SK-N-SH treated with all-trans-retinoic acid at 6 μM for 48 hours (cell line): ENCODE results near the gene TIAM1.

Experiments used
- ATAC-seq: fragments of 200-7000 bp; cut with Tn5 transposase; 3 replicates; pipeline ENCODE4 v1.9.1; 2020; ENCODE audit warnings: mild to moderate bottlenecking, moderate library complexity
- ARNTL ChIP-seq: fragments of 450-650 bp; formaldehyde crosslinking; IDR thresholded peaks from 2 replicates; pipeline ENCODE4 v1.5.0; 2020; ENCODE audit warnings: low read depth, mild to moderate bottlenecking, moderate library complexity, borderline replicate concordance
- BACH2 ChIP-seq: fragments of 250-450 bp; sonication (Bioruptor Pico); IDR thresholded peaks from 2 replicates; pipeline ENCODE4 v1.9.0; 2021; ENCODE audit warnings: mild to moderate bottlenecking, borderline replicate concordance
- CSDC2 ChIP-seq: fragments of 250-450 bp; sonication (Bioruptor Pico); IDR thresholded peaks from 2 replicates; pipeline ENCODE4 v1.5.0; 2020; ENCODE audit warnings: mild to moderate bottlenecking, moderate library complexity
- CSRNP3 ChIP-seq: fragments of 250-450 bp; sonication (Bioruptor Pico); IDR thresholded peaks from 2 replicates; pipeline ENCODE4 v1.5.1; 2021; ENCODE audit warnings: mild to moderate bottlenecking, moderate library complexity
- ESRRG ChIP-seq: fragments of 250-450 bp; sonication (Bioruptor Pico); IDR thresholded peaks from 2 replicates; pipeline ENCODE4 v1.6.1; 2021; ENCODE audit warnings: mild to moderate bottlenecking
- ISL1 ChIP-seq: fragments of 250-450 bp; sonication (Bioruptor Pico); IDR thresholded peaks from 2 replicates; pipeline ENCODE4 v2.1.2; 2022; ENCODE audit warnings: mild to moderate bottlenecking, moderate library complexity
- PATZ1 ChIP-seq: fragments of 250-450 bp; sonication (Bioruptor Pico); IDR thresholded peaks from 2 replicates; pipeline ENCODE4 v1.8.0; 2020; ENCODE audit warnings: mild to moderate bottlenecking, moderate library complexity, borderline replicate concordance
- POU6F1 ChIP-seq: fragments of 250-450 bp; sonication (Bioruptor Pico); IDR thresholded peaks from 2 replicates; pipeline ENCODE4 v1.8.0; 2021; ENCODE audit warnings: low read depth, mild to moderate bottlenecking, moderate library complexity, borderline replicate concordance
- PPARA ChIP-seq: fragments of 250-450 bp; sonication (Bioruptor Pico); IDR thresholded peaks from 2 replicates; pipeline ENCODE4 v1.5.0; 2020; ENCODE audit warnings: mild to moderate bottlenecking, borderline replicate concordance
- RARB ChIP-seq: fragments of 250-450 bp; sonication (Bioruptor Pico); IDR thresholded peaks from 2 replicates; pipeline ENCODE4 v1.8.0; 2021; ENCODE audit warnings: mild to moderate bottlenecking, moderate library complexity
- SNAI2 ChIP-seq: fragments of 250-450 bp; sonication (Bioruptor Pico); IDR thresholded peaks from 2 replicates; pipeline ENCODE4 v1.5.0; 2020; ENCODE audit warnings: mild to moderate bottlenecking, moderate library complexity
- TCF4 ChIP-seq: fragments of 250-450 bp; sonication (Bioruptor Pico); IDR thresholded peaks from 2 replicates; pipeline ENCODE4 v1.8.0; 2021; ENCODE audit warnings: mild to moderate bottlenecking, moderate library complexity, borderline replicate concordance
- TSHZ2 ChIP-seq: fragments of 250-450 bp; sonication (Bioruptor Pico); IDR thresholded peaks from 2 replicates; pipeline ENCODE4 v1.5.0; 2020; ENCODE audit warnings: mild to moderate bottlenecking, moderate library complexity
- ZNF8 ChIP-seq: fragments of 450-650 bp; formaldehyde crosslinking; IDR thresholded peaks from 2 replicates; pipeline ENCODE4 v1.5.0; 2020; ENCODE audit warnings: mild to moderate bottlenecking, moderate library complexity
- TF ChIP-seq, protein P1 (sequence below): fragments of 250-450 bp; sonication (Bioruptor Pico); IDR thresholded peaks from 2 replicates; pipeline ENCODE4 v1.5.1; 2020; ENCODE audit warnings: low read depth, mild to moderate bottlenecking, moderate library complexity

The TIAM1 gene

GRCh38 chr21:31351960-31352359 lies 7.9 kb upstream of the TIAM1 start:
- TF ChIP-seq TCF4 (CRISPR knock-in tag), result no peak
- TF ChIP-seq ZNF8 (CRISPR knock-in tag), result peak; percentile 19; the same call in 1 of the 2 replicates
- TF ChIP-seq POU6F1 (CRISPR knock-in tag), result no peak
- TF ChIP-seq ARNTL (CRISPR knock-in tag), result no peak
- ATAC-seq, result no peak

GRCh38 chr21:31351438-31351837 lies 7.4 kb upstream of the TIAM1 start:
- TF ChIP-seq RARB, result no peak
- no peak for TF ChIP-seq ZNF8 (CRISPR knock-in tag)
- no peak for TF ChIP-seq TCF4 (CRISPR knock-in tag)
- TF ChIP-seq PATZ1 (CRISPR knock-in tag), result no peak
- TF ChIP-seq BACH2 (CRISPR knock-in tag), result no peak
- no peak for TF ChIP-seq ISL1 (CRISPR knock-in tag)
- no peak for TF ChIP-seq TSHZ2 (CRISPR knock-in tag)
- TF ChIP-seq, protein P1, sequence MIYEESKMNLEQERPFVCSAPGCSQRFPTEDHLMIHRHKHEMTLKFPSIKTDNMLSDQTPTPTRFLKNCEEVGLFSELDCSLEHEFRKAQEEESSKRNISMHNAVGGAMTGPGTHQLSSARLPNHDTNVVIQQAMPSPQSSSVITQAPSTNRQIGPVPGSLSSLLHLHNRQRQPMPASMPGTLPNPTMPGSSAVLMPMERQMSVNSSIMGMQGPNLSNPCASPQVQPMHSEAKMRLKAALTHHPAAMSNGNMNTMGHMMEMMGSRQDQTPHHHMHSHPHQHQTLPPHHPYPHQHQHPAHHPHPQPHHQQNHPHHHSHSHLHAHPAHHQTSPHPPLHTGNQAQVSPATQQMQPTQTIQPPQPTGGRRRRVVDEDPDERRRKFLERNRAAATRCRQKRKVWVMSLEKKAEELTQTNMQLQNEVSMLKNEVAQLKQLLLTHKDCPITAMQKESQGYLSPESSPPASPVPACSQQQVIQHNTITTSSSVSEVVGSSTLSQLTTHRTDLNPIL (CRISPR knock-in tag), result no peak
- TF ChIP-seq CSRNP3, result no peak
- no peak for TF ChIP-seq PPARA (CRISPR knock-in tag)
- TF ChIP-seq ESRRG (CRISPR knock-in tag), result no peak
- ATAC-seq, result peak; percentile 39; the same call in 2 of the 3 replicates

DNA sequence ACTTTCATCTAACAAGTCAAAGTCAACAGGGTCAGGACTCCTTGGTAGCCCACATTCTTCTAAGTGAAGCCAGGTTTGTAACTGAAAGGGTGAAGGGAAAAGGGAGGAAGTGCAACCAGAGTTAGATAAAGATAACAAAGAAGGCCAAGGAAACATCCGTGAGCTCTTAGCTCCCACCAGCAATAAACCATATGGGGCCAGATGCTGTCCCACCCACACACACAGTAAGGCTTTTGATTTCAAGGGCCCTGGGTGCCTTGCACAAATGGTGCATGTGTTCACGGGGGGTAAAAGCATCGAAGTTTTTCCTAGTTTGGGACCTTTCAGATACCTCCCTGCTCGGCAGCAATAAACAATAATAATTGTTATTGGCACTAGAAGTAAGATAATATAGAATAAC lies 5.1 kb upstream of the TIAM1 start:
- no peak for ATAC-seq
- TF ChIP-seq SNAI2 (CRISPR knock-in tag) (no peak), ARNTL (CRISPR knock-in tag) (no peak), PATZ1 (CRISPR knock-in tag) (no peak), PPARA (CRISPR knock-in tag) (no peak), CSRNP3 (no peak), CSDC2 (no peak), ESRRG (CRISPR knock-in tag) (no peak)
- TF ChIP-seq, protein P1 (CRISPR knock-in tag), result no peak
- TF ChIP-seq, all 23 proteins: peak for 0
